HCEC 1CT (cell line): ENCODE results near the gene KPNA2.
"Not testable (repeated sequence)": the region's sequence is repeated elsewhere in the genome, so short reads cannot be mapped to it uniquely, and the experiment has no call there.

Experiments
- DNase-seq: peaks from one replicate; pipeline ENCODE4 v3.0.0-alpha.2; 2017

The KPNA2 gene

DNA sequence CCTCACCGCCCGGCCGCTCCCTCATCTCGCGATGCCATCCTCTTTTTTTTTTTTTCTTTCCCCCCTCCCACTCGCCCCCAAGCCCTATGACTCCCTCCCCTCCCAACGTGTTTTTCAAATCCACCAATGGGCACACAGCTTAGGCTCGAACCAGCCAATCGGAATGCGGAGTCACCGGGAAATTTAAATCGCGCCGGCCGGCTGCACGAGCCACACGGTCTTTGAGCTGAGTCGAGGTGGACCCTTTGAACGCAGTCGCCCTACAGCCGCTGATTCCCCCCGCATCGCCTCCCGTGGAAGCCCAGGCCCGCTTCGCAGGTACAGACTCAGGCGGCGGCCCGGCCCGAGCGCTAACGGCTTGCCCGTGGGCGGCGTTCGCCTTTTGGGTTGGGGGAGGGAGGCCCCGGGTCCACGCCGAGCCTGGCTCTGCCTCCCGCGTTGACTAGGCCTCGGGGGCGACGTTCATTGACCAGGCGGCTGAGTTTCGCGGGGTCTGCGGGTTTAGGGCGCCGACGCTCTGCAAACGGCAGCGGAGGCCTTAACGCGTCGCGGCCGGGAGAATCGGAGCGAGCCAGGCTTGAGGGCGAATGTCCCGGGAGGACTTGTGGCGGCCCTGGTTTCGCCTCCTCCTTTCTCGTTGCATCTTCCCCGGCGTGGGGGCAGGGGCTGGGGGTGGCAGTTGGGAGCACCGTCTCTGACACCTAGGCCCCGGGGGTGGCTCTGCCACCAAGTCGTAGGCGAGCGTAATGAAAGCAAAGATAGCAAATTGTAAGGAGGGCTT is at the start of gene KPNA2:
KPNA2 (plus strand) TSS at position 213 of the 781 bp plus-strand sequence. CDS start 1,398 bp downstream, outside the sequence.
- peak; percentile 97 for DNase-seq

DNA sequence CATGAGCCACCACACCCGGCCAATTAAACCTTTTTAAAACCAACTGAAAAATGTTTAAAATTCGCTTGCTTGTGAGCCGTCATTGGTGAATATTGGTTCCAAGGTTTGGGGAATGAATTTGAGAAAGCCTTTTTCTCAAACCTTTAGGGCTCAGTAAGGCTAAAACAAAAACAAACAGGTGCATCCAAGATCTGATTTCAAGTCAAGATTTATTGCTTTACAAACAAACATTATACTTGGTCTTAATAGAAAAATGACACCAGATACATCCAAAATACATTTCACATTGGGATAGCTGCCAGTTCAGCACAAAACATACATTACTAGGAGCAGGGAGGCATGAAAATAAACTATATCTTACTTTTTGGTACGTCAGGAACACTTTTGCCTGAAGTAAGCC is 44.6 kb upstream of the KPNA2 start:
- DNase-seq = no peak

GRCh38 chr17:67992548-67993152 is 42.9 kb upstream of the KPNA2 start:
- DNase-seq = no peak

DNA sequence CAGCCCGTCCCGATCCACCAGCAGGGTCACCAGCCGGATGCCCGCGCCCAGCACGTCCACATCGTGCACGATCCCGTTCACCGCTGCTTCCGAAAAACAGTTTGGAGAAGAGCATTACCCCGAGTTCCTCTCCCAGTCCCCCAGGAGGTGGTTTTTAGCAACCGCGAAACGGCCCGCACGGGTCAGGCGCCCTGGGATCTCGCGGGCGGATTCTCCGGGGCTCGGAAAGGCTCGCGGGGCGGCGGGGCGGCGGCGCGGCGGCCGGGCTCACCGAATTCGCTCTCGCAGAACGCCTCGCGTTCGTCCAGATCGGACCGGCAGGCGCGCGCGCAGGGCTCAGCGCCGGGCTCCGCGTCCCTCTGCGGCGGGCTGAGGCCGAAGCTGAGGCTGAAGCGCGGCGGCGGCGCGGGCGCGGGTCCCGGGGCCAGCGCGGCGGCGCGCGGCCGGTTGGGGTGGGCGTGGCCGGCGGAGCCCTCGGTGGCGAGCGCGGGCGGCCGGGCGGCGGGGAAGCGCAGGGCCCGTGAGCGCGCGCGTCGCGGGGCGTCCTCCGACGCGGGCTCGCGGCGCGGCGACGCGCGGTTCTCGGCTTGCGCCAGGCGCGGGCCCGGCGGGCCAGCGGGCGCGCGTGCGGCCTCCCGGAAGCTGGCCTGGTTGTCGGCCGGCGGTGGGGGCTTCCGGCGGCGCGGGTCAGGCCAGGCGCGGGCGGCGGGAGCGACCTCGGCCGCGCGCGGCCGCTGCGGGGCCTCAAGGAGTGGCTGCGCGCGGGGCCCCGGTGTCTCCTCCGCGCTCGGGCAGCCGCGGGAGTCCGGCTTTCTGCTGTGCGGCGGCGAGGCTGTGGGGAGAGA is 42.2 kb upstream of the KPNA2 start:
- peak; percentile 91 for DNase-seq

DNA sequence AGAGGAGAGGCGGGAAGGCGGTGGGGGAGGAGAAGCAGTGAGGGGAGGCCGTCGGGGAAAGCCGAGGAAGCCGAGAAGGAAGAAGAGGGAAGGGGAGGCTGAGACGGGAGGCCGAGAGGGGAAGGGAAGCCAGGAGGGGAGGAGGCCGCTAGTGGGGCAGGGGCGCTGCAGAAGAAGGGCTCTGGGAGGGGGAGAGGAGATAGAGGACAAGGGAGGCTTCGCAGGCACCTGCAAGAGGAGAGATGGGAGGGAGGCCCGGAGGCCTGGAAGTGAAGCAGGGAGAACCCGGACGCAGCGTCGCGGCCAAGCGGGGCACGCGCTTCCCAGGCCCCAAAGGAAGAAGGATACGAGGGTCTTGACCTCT is 41.6 kb upstream of the KPNA2 start:
- DNase-seq = no peak

DNA sequence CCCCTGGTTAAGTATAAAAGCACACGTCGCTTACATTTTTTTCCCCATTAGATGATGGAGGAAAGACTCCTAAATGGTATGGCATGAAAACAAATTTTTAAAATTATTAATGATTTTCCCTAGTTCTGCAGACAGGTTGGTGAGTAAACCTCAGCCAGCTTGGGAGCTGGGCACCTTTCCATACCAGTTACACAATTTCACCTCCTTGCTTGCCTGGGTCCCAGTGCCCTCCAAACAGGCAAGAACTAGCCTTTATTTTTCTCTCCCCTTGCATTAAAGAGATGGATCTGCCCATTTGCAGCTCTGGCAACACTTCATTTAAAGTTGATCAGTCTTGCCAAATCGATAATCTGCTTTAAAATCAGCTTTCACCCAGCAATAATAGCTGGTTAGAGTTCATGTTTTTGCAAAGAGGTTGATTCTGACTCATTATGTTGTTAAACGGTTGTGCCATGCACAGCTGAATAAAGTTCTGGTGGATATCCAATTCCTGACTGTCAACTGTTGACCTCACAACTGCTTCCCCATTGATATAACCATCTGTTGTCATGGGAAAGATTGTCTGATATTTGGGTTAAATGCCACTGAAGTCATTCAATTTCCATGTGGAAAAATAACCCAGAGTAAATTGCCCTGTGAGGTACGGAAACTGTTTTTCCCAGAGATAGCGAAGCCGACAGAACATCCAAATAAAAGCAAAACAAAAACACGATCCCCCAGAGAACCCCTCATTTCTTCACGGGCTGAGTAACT is 40.5 kb upstream of the KPNA2 start:
- DNase-seq = peak; percentile 82

DNA sequence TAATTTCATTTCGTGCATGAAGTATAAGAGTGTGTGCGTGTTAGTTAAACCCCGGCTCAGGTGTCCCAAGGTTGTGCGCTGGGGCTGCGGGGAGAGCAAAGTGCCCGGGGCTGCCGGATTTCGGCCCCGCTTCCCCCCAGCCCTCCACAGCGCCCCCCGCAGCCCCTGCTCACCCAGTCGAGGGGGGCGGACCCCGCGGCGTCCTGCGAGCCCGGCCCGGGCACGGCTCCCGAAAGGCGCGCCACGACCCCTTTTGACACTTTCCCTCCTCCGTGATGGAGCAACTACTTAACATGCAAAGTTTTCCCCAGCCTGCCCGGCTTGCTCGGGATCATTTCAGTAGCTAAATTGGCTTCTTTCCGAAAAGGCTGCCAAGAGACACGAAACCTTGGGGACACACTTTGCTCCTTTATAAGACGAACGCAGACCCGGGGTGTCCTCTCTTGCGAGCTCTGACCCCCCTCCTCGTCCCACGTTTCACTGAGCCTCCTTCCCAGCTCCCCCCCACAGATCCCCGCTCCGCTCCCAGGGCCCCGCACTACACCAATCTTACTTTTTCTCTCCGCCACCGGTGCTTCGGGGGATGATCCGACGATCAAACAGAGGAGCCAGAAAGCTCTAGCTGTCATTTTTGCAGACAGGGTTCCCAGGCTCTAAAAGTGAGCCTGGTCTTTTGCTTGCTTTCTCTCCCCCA is 39.8 kb upstream of the KPNA2 start:
- no peak for DNase-seq

- peak; percentile 46 for DNase-seq
Observed at GRCh38 chr17:67996301-67997171, 39.0 kb upstream of the KPNA2 start, which contains the start of gene C17orf58. C17orf58 (minus strand) TSS chr17:67996469; CDS start chr17:67996198, 271 bp downstream.

- no peak for DNase-seq
Observed at GRCh38 chr17:67998466-67998865, 37.1 kb upstream of the KPNA2 start.

DNA sequence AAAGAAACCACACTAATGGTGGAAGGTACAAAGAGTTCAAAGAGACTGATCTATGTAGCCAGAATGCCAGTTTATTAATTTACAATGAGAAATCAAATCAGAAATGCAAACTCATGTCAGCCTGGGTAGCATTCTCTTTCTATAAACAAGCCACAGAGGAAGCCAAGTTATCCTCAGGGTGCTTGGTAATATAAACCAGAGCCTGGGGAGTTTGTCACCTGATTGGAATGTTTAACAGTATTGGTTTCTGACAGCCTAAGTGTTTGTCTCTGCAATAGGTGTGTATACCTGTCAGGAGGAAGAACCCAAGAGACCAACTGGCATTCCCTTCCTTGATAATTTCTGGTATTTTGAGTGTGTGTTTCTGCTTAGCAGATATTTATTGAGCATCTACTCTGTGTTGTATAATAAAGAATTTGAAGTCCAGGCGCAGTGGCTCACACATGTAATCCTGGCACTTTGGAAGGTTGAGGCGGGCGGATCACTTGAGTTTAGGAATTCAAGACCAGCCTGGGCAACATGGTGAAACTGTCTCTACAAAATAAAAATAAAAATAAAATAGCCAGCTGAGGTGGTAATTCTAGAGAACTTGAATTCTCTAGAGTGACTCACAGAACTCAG is 36.1 kb upstream of the KPNA2 start:
- DNase-seq = peak; percentile 28

DNA sequence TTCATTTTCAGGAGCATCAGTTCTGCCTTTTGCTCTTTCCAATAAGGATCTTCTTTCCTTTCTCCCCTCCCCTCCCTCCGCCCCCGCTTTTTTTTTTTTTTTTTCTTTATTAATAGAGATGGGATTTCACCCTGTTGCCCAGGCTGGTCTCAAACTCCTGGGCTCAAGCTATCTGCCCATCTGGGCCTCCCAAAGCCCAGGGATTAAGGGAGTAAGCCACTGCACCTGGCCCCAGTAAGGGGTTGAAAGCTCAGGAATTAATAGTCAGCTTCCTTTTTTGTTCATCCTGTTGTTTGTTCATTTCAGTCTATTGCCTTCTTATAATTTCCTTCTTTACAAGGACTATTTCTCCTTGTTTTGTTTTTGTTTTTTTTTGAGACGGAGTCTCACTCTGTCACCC is 31.3 kb upstream of the KPNA2 start:
- no peak for DNase-seq

GRCh38 chr17:68006797-68007196 is 28.7 kb upstream of the KPNA2 start:
- no peak for DNase-seq

GRCh38 chr17:68011199-68011665 is 24.3 kb upstream of the KPNA2 start:
- no peak for DNase-seq

GRCh38 chr17:68013385-68013784 is 22.1 kb upstream of the KPNA2 start:
- DNase-seq = no peak

GRCh38 chr17:68015081-68015723 is 20.3 kb upstream of the KPNA2 start:
- no peak for DNase-seq

DNA sequence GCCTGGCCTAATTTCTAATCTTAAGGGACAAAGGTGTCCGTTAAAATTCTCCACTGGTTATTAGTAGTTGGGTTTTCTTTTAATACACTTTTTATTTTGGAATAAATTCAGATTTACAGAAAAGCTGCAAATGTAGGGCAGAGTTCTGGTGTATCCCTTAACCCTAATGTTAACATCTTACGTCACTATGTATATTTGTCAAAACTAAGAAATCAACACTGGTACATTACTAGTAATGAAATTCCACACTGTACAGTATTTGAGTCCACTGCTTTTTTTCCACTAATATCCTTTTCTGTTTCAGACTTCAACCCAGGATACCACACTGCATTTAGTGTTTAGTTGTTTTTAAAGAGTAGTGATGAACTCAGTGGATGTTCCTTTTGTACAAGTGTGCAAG is 18.7 kb upstream of the KPNA2 start:
- DNase-seq = no peak

DNA sequence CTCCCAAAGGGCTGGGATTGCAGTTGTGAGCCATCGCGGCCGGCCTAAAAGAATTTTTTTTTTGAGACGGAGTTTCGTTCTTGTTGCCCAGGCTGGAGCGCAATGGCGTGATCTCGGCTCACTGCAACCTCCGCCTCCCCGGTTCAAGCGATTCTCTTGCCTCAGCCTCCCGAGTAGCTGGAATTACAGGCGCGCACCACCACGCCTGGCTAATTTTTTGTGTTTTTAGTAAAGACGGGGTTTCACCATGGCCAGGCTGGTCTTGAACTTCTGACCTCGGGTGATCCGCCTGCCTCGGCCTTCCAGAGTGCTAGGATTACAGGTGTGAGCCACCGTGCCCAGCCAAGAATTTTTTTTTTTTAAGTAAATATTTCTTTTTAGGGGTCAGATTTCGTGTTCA is 17.0 kb upstream of the KPNA2 start:
- DNase-seq = not testable (repeated sequence)

DNA sequence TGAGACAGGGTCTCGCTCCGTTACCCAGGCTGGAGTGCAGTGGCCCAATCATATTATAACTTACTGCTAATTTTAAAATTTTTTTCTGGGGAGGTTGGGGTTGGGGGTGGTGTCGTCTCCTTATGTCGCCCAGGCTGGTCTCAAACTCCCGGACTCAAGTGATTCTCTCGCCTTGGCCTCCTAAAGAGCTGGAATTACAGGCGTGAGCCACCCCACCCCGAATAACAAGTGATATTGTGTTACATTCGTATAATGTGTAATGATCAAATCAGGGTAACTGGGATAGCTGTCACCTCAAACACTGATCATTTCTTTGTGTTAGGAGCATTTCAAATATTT is 16.2 kb upstream of the KPNA2 start:
- DNase-seq = no peak

- DNase-seq = peak; percentile 89
Observed at GRCh38 chr17:68019675-68020408, 15.7 kb upstream of the KPNA2 start.

DNA sequence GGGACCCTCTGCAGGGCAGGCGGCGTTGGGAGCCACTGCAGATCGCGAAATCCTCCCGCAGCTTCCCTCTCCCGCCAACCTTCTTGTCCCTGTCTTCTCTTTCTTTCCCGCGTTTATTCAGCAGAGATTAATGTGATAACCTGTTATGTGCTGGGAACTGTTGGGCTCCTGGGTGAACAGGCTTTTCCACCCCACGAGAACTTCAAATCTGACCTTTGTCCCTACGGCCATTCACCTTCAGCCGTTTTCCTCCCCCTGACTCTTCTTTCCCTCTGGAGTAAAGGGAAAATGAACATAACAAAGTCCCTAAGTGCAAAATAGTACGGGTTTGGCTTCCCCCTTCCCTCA is 15.2 kb upstream of the KPNA2 start:
- DNase-seq = peak; percentile 19
